Measurements from ENCODE around the gene SSBP2. TPM values are rescaled to one million over a fixed set of nuclear protein-coding genes. Genes with fewer than 3 reads are reported as not detected.
A peak's percentile ranks its signal among the peaks of the same experiment; 100 is the strongest.
"Not testable (repeated sequence)": the region's sequence is repeated elsewhere in the genome, so short reads cannot be mapped to it uniquely, and the experiment has no call there.

Gene SSBP2
- total RNA-seq, 1 donor from 2014 or later = 12.7 TPM

GRCh38 chr5:81631621-81632020, 119.3 kb downstream of the SSBP2 start:
- intact Hi-C loops (cut with micrococcal nuclease) = loop anchor here (5.0 to 10.0 kb wide), 4 partner anchors 119 to 341 kb away; partner anchors contain the start of gene ATG10
- H3K27ac Mint-ChIP-seq = no peak overlapping the region

GRCh38 chr5:81631124-81631523, 119.8 kb downstream of the SSBP2 start:
- peak overlapping the region; percentile 15 for H3K4me3 Mint-ChIP-seq
- peaks cover 7% of the 10 kb centered on the region for H3K4me1 Mint-ChIP-seq (ENCODE audit: low read depth)
- no peaks in the 10 kb centered on the region for H3K9me3 Mint-ChIP-seq
- intact Hi-C loops (cut with micrococcal nuclease) = loop anchor here (5.0 to 10.0 kb wide), 4 partner anchors 119 to 341 kb away; partner anchors contain the start of gene ATG10
- no peaks in the 10 kb centered on the region for H3K36me3 Mint-ChIP-seq (ENCODE audit: low read depth)
- H3K27me3 Mint-ChIP-seq (ENCODE audit: insufficient read depth) = no peaks in the 10 kb centered on the region
- DNase-seq (ENCODE audit: low spot score) = peak; percentile 16
- peak overlapping the region; percentile 13 for H3K27ac Mint-ChIP-seq

More at GRCh38 chr5:81631621-81632020, 119.3 kb downstream of the SSBP2 start:
- Mint-ChIP-seq H3K27me3 (ENCODE audit: insufficient read depth) (no peaks in the 10 kb centered on the region), H3K9me3 (no peaks in the 10 kb centered on the region), H3K4me1 (ENCODE audit: low read depth) (peaks cover 7% of the 10 kb centered on the region), H3K4me3 (no peak overlapping the region), H3K36me3 (ENCODE audit: low read depth) (no peaks in the 10 kb centered on the region)
- DNase-seq (ENCODE audit: low spot score) = no peak

GRCh38 chr5:81630684-81631083, 120.2 kb downstream of the SSBP2 start:
- peak overlapping the region; percentile 24 for H3K27ac Mint-ChIP-seq
- H3K9me3 Mint-ChIP-seq = no peaks in the 10 kb centered on the region
- H3K4me1 Mint-ChIP-seq (ENCODE audit: low read depth) = peaks cover 7% of the 10 kb centered on the region
- no peak for DNase-seq (ENCODE audit: low spot score)
- H3K27me3 Mint-ChIP-seq (ENCODE audit: insufficient read depth) = no peaks in the 10 kb centered on the region
- H3K4me3 Mint-ChIP-seq = no peak overlapping the region
- intact Hi-C loops (cut with micrococcal nuclease) = loop anchor here (5.0 to 10.0 kb wide), 4 partner anchors 118 to 342 kb away; partner anchors contain the start of gene ATG10
- H3K36me3 Mint-ChIP-seq (ENCODE audit: low read depth) = no peaks in the 10 kb centered on the region

GRCh38 chr5:81629986-81630385, 120.9 kb downstream of the SSBP2 start:
- H3K4me3 Mint-ChIP-seq = no peak overlapping the region
- intact Hi-C loops (cut with micrococcal nuclease) = loop anchor here (5.0 to 10.0 kb wide), 4 partner anchors 118 to 342 kb away; partner anchors contain the start of gene ATG10
- no peak overlapping the region for H3K27ac Mint-ChIP-seq
- H3K4me1 Mint-ChIP-seq (ENCODE audit: low read depth) = peaks cover 7% of the 10 kb centered on the region
- H3K36me3 Mint-ChIP-seq (ENCODE audit: low read depth) = no peaks in the 10 kb centered on the region
- H3K27me3 Mint-ChIP-seq (ENCODE audit: insufficient read depth) = no peaks in the 10 kb centered on the region
- H3K9me3 Mint-ChIP-seq = no peaks in the 10 kb centered on the region
- no peak for DNase-seq (ENCODE audit: low spot score)

GRCh38 chr5:81628061-81628460, 122.8 kb downstream of the SSBP2 start:
- H3K27ac Mint-ChIP-seq; H3K27me3 Mint-ChIP-seq (ENCODE audit: insufficient read depth); intact Hi-C loops (cut with micrococcal nuclease); DNase-seq (ENCODE audit: low spot score); H3K4me1 Mint-ChIP-seq (ENCODE audit: low read depth); H3K4me3 Mint-ChIP-seq; H3K36me3 Mint-ChIP-seq (ENCODE audit: low read depth); H3K9me3 Mint-ChIP-seq: not testable (repeated sequence)

GRCh38 chr5:81626524-81626923, 124.4 kb downstream of the SSBP2 start:
- H3K36me3 Mint-ChIP-seq (ENCODE audit: low read depth) = no peaks in the 10 kb centered on the region

GRCh38 chr5:81609810-81610375, 141.0 kb downstream of the SSBP2 start:
- no peak for DNase-seq (ENCODE audit: low spot score)
- H3K4me1 Mint-ChIP-seq (ENCODE audit: low read depth) = no peaks in the 10 kb centered on the region
- intact Hi-C loops (cut with micrococcal nuclease) = no loop called here
- H3K27me3 Mint-ChIP-seq (ENCODE audit: insufficient read depth) = no peaks in the 10 kb centered on the region
- H3K27ac Mint-ChIP-seq = no peak overlapping the region
- H3K4me3 Mint-ChIP-seq = no peak overlapping the region
- H3K9me3 Mint-ChIP-seq = peaks cover 16% of the 10 kb centered on the region
- peaks cover 16% of the 10 kb centered on the region for H3K36me3 Mint-ChIP-seq (ENCODE audit: low read depth)

More at GRCh38 chr5:81626524-81626923, 124.4 kb downstream of the SSBP2 start:
- intact Hi-C loops (cut with micrococcal nuclease) = no loop called here
- no peak for DNase-seq (ENCODE audit: low spot score)
- H3K4me3 Mint-ChIP-seq = no peak overlapping the region
- no peaks in the 10 kb centered on the region for H3K9me3 Mint-ChIP-seq
- H3K27me3 Mint-ChIP-seq (ENCODE audit: insufficient read depth) = no peaks in the 10 kb centered on the region
- H3K4me1 Mint-ChIP-seq (ENCODE audit: low read depth) = peaks cover 7% of the 10 kb centered on the region
- no peak overlapping the region for H3K27ac Mint-ChIP-seq

GRCh38 chr5:81608976-81609375, 141.9 kb downstream of the SSBP2 start:
- no peaks in the 10 kb centered on the region for H3K27me3 Mint-ChIP-seq (ENCODE audit: insufficient read depth)
- intact Hi-C loops (cut with micrococcal nuclease) = no loop called here
- peaks cover 15% of the 10 kb centered on the region for H3K36me3 Mint-ChIP-seq (ENCODE audit: low read depth)
- H3K27ac Mint-ChIP-seq = no peak overlapping the region
- no peaks in the 10 kb centered on the region for H3K4me1 Mint-ChIP-seq (ENCODE audit: low read depth)
- no peak overlapping the region for H3K4me3 Mint-ChIP-seq
- peaks cover 16% of the 10 kb centered on the region for H3K9me3 Mint-ChIP-seq
- no peak for DNase-seq (ENCODE audit: low spot score)

GRCh38 chr5:81607693-81608092, 143.2 kb downstream of the SSBP2 start:
- Mint-ChIP-seq H3K27ac (no peak overlapping the region), H3K4me3 (no peak overlapping the region), H3K36me3 (ENCODE audit: low read depth) (peaks cover 7% of the 10 kb centered on the region), H3K4me1 (ENCODE audit: low read depth) (no peaks in the 10 kb centered on the region), H3K9me3 (peaks cover 10% of the 10 kb centered on the region), H3K27me3 (ENCODE audit: insufficient read depth) (no peaks in the 10 kb centered on the region)
- intact Hi-C loops (cut with micrococcal nuclease) = no loop called here
- no peak for DNase-seq (ENCODE audit: low spot score)

GRCh38 chr5:81606150-81606549, 144.7 kb downstream of the SSBP2 start:
- intact Hi-C loops (cut with micrococcal nuclease) = no loop called here
- Mint-ChIP-seq H3K27ac (no peak overlapping the region), H3K4me3 (no peak overlapping the region), H3K27me3 (ENCODE audit: insufficient read depth) (no peaks in the 10 kb centered on the region), H3K9me3 (peaks cover 10% of the 10 kb centered on the region), H3K36me3 (ENCODE audit: low read depth) (peaks cover 7% of the 10 kb centered on the region), H3K4me1 (ENCODE audit: low read depth) (no peaks in the 10 kb centered on the region)
- no peak for DNase-seq (ENCODE audit: low spot score)

- Mint-ChIP-seq H3K27me3 (ENCODE audit: insufficient read depth) (no peaks in the 10 kb centered on the region), H3K27ac (no peak overlapping the region), H3K9me3 (peaks cover 7% of the 10 kb centered on the region), H3K36me3 (ENCODE audit: low read depth) (peaks cover 5% of the 10 kb centered on the region), H3K4me1 (ENCODE audit: low read depth) (no peaks in the 10 kb centered on the region), H3K4me3 (no peak overlapping the region)
- intact Hi-C loops (cut with micrococcal nuclease) = no loop called here
- DNase-seq (ENCODE audit: low spot score) = no peak
These were observed 145.6 kb downstream of the SSBP2 start for GRCh38 chr5:81605299-81605698.

- Mint-ChIP-seq H3K27ac (no peak overlapping the region), H3K4me3 (no peak overlapping the region), H3K27me3 (ENCODE audit: insufficient read depth) (no peaks in the 10 kb centered on the region), H3K36me3 (ENCODE audit: low read depth) (peaks cover 2% of the 10 kb centered on the region), H3K4me1 (ENCODE audit: low read depth) (no peaks in the 10 kb centered on the region), H3K9me3 (no peaks in the 10 kb centered on the region)
- intact Hi-C loops (cut with micrococcal nuclease) = no loop called here
- no peak for DNase-seq (ENCODE audit: low spot score)
These were observed 146.7 kb downstream of the SSBP2 start for GRCh38 chr5:81604193-81604592.

- H3K36me3 Mint-ChIP-seq (ENCODE audit: low read depth) = peaks cover 5% of the 10 kb centered on the region
- H3K9me3 Mint-ChIP-seq = no peaks in the 10 kb centered on the region
- no peaks in the 10 kb centered on the region for H3K27me3 Mint-ChIP-seq (ENCODE audit: insufficient read depth)
- intact Hi-C loops (cut with micrococcal nuclease) = no loop called here
- H3K27ac Mint-ChIP-seq = no peak overlapping the region
- H3K4me1 Mint-ChIP-seq (ENCODE audit: low read depth) = no peaks in the 10 kb centered on the region
- DNase-seq (ENCODE audit: low spot score) = no peak
- no peak overlapping the region for H3K4me3 Mint-ChIP-seq
These were observed 149.0 kb downstream of the SSBP2 start for GRCh38 chr5:81601919-81602318.

GRCh38 chr5:81592085-81592484, 158.8 kb downstream of the SSBP2 start:
- H3K4me3 Mint-ChIP-seq; H3K27ac Mint-ChIP-seq; DNase-seq (ENCODE audit: low spot score); intact Hi-C loops (cut with micrococcal nuclease); H3K4me1 Mint-ChIP-seq (ENCODE audit: low read depth); H3K36me3 Mint-ChIP-seq (ENCODE audit: low read depth); H3K27me3 Mint-ChIP-seq (ENCODE audit: insufficient read depth): not testable (repeated sequence)
- H3K9me3 Mint-ChIP-seq = peaks cover 12% of the 10 kb centered on the region

Data from activated T-helper 1 cell treated with anti-CD3 and anti-CD28 coated beads, Interleukin-12 subunit alpha, Interleukin-12 subunit beta, Interleukin-2, Interleukin-4 antibody, amounts not matched to agents 30 ng/mL and 10 ng/mL and 1 ng/mL, durations not matched to agents 14 hours and 24 hours and 36 hours (primary cell).